UCSD-AML1 (cell line): ENCODE results near the gene CD82.
"Not testable (repeated sequence)": the region's sequence is repeated elsewhere in the genome, so short reads cannot be mapped to it uniquely, and the experiment has no call there.

Source experiments
- DNase-seq: peaks from one replicate; lab custom pipeline; 2025; ENCODE audit not compliant: unreplicated experiment; lab: John Stamatoyannopoulos, UW

The CD82 gene

GRCh38 chr11:44658506-44658850 lies 93.0 kb downstream of the CD82 start:
- peak; percentile 54 for DNase-seq

- no peak for DNase-seq
These were observed 94.2 kb downstream of the CD82 start for GRCh38 chr11:44659641-44660040.

- not testable (repeated sequence) for DNase-seq
These were observed 95.1 kb downstream of the CD82 start for GRCh38 chr11:44660535-44660934.

- DNase-seq: no peak
These were observed 95.9 kb downstream of the CD82 start for GRCh38 chr11:44661311-44661717.
